Stomach (tissue), 4 donors: ENCODE data around the gene SOD2.

ENCODE experiments used
- POLR2A ChIP-seq, 4 donors: fragments of 450-650 bp; IDR thresholded peaks; one replicate each; pipeline ENCODE4 v1.6.1; 2016; ENCODE audit warnings: antibody characterized with exemption in 4 of 4, control low read depth in 2 of 4, mild to moderate bottlenecking in 1 of 4, moderate library complexity in 1 of 4
- POLR2AphosphoS5 ChIP-seq, 3 donors: sonication (generic); formaldehyde crosslinking; IDR thresholded peaks; one replicate each; pipeline ENCODE4 v1.6.1; 2016; ENCODE audit warnings: antibody characterized with exemption in 3 of 3
- TF ChIP-seq, protein P1 (sequence below), 7 experiments: fragments of 450-650 bp in 4 of 7; fragments of 200-600 bp in 3 of 7; sonication (generic) in 3 of 7; IDR thresholded peaks; one replicate each; pipeline ENCODE4 v1.5.1; 2016 to 2019; ENCODE audit warnings: antibody characterized with exemption in 7 of 7, control low read depth in 2 of 7, mild to moderate bottlenecking in 1 of 7

DNA sequence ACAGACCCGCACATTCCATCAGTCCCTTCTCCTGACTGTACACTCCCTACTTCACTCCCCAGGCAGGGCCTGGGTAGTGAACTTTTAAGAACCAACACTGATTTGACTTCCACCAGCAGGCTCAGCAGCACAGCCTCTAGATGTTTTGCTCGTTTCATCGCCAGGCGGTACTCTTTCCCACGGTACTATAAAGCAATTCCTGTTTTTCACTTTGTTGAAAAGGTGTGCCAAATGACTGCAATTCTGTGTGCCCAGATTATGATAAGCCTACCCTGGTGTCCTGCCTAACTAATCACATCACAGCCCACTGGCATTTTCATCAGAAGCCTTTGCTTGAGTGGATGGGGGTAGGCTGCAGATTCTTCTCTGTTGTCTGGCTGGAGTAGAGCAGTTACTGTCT lies 21.4 kb upstream of the SOD2 start:
- TF ChIP-seq POLR2AphosphoS5 (IDR thresholded peaks at IDR 0.05) (no peak), POLR2A (IDR thresholded peaks at IDR 0.05) (no peak)
- TF ChIP-seq, protein P1, sequence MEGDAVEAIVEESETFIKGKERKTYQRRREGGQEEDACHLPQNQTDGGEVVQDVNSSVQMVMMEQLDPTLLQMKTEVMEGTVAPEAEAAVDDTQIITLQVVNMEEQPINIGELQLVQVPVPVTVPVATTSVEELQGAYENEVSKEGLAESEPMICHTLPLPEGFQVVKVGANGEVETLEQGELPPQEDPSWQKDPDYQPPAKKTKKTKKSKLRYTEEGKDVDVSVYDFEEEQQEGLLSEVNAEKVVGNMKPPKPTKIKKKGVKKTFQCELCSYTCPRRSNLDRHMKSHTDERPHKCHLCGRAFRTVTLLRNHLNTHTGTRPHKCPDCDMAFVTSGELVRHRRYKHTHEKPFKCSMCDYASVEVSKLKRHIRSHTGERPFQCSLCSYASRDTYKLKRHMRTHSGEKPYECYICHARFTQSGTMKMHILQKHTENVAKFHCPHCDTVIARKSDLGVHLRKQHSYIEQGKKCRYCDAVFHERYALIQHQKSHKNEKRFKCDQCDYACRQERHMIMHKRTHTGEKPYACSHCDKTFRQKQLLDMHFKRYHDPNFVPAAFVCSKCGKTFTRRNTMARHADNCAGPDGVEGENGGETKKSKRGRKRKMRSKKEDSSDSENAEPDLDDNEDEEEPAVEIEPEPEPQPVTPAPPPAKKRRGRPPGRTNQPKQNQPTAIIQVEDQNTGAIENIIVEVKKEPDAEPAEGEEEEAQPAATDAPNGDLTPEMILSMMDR (IDR thresholded peaks at IDR 0.05), result no peak
